Jurkat, Clone E6-1 (cell line): ENCODE measurements around the gene TMEM252.
A peak's percentile ranks its signal among the peaks of the same experiment; 100 is the strongest.

Experiments
- DNase-seq: peaks from one replicate; pipeline ENCODE4 v3.0.0-alpha.2; 2011; ENCODE audit warnings: low read depth, low spot score
- H3K4me3 ChIP-seq: 2 replicates; pipeline ENCODE4 v1.5.1; 2011; ENCODE audit warnings: mild to moderate bottlenecking, low read length, control low read depth, moderate library complexity

Gene TMEM252

GRCh38 chr9:68506551-68506950, 34.1 kb downstream of the TMEM252 start:
- no peak overlapping the region for H3K4me3 ChIP-seq
- DNase-seq = no peak

DNA sequence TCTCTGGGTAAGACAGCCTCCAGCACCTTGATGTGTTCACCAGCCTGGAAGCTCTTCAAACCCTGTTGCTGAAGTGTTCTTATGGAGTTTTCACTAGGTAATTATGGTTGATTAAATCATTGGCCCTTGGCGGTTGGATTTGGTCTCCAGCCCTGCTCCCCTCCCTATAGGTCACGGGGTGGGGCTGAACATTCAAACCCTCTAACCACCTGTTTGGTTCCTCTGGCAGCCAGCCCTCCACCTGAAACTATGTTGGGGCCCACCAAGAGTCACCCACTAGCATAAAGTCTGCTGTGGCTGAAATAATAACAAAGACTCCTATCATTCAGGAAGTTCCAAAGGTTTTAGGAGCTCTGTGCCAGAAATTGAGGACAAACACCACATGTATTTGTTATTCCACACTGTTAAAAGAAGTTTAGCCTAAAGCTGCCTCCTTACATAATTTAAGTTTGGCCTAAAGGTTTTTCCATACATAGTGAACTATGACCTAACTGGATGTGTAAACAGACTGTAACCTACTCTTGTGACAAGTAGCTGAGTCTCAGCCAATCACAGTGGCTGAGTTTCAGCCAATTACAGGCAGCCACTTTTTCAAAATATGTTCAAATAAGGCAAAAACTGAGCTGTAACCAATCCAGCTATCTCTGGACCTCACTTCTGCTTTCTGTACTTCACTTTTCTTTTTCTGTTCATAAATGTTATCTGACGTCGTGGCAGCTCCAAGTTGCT, 34.8 kb downstream of the TMEM252 start:
- DNase-seq = no peak
- no peak overlapping the region for H3K4me3 ChIP-seq

GRCh38 chr9:68502279-68502678, 38.4 kb downstream of the TMEM252 start:
- no peak overlapping the region for H3K4me3 ChIP-seq
- DNase-seq = no peak

DNA sequence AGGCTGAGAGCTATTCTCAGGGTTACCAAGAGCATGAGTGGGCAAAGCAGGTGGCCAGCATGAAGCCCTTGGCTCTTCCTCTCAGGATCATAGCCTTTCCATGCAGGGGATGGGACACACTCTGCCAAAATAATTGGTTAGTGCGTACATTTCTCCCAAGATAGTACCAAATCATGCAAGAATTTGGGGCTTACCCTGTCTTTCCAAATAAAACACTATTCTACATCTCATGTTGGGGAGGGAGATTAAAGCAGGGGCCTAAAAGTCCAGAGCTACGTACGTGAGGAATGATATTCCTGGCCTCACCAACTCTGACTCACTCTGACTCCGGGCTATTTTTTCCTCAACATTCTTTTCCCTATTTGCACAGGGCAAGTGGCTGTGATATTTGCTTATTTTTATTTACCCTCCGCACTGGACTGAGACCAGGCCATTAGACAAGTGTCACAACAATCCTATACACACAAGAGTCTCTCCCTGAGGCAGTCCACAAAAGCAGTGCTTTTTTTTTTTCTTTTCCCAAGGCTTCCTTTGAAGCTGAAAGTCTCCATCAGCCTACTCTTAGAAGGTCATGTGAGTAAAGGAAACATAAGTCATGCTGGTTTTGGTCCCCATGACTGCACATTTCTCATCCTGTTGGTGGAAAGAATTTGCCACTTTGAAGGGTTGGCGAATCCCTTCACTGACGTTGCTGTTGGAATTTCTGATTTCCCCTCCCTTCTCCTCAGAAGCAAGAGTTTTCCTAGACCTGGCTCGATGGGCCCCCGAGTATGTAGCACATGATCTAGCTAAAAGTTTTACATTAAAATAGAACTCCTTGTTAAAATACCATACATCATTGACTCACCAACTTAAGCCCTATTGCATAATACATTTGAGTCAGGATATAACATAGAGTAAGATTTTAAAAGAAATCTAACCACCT, 40.0 kb downstream of the TMEM252 start:
- no peak for DNase-seq
- no peak overlapping the region for H3K4me3 ChIP-seq

DNA sequence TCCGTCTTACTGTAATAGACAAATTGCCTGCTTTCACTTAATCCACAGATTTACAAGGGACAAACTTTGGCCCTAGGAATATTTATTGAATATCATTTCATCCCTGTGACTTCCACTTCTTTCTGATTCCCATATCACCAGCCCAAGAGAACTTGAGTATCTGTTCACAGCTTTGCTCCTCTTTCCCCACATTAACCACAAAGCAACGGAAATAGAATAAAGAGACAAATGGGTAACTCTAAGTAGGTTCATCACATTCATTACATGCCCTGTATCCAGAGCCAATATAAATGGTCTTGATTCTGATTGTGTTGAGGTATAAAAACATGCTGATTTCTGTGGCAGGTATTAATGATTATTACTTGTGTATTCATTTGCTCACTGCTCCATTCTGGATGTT, 41.9 kb downstream of the TMEM252 start:
- DNase-seq = peak; percentile 61

GRCh38 chr9:68497629-68498028, 43.1 kb downstream of the TMEM252 start:
- no peak overlapping the region for H3K4me3 ChIP-seq
- DNase-seq = no peak

More for the DNA sequence above, 41.9 kb downstream of the TMEM252 start:
- no peak overlapping the region for H3K4me3 ChIP-seq

DNA sequence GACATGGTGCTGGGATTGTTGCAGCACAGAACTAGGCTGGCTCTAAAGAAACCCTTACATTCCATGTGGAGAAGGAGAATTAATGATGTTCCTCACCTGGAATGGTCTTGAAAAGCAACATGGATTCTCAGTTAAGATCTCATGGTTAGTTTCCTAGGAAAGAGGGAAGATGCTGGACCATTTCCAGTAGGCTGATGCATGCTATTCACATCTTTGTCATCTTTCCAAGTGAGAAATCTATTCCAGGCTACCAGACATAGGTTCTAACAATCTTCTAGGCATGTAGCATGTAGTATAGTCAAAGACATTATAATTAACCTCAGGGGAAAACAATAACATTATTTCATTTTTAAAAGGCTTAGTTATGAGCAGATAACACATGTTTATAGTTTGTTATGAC, 44.3 kb downstream of the TMEM252 start:
- DNase-seq = no peak
- H3K4me3 ChIP-seq = no peak overlapping the region

DNA sequence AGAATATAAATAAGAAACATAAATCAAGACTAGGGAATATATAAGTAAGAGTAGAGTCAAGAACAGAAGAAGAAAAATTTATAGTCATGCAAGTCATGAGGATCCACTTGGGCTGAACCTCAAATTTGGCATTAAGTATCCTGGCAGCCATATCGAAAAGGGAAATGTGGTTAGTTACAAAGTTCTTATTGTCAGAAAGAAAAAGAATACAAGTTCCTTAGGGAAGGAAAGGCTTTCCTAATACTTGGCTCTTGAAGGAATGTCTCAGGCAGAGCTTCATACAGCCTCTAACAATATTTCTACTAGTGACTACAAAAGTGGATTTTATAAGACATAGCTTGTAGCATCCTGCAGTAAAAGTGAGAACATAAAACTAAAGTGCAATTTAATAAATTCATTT, 45.4 kb downstream of the TMEM252 start:
- no peak overlapping the region for H3K4me3 ChIP-seq

DNA sequence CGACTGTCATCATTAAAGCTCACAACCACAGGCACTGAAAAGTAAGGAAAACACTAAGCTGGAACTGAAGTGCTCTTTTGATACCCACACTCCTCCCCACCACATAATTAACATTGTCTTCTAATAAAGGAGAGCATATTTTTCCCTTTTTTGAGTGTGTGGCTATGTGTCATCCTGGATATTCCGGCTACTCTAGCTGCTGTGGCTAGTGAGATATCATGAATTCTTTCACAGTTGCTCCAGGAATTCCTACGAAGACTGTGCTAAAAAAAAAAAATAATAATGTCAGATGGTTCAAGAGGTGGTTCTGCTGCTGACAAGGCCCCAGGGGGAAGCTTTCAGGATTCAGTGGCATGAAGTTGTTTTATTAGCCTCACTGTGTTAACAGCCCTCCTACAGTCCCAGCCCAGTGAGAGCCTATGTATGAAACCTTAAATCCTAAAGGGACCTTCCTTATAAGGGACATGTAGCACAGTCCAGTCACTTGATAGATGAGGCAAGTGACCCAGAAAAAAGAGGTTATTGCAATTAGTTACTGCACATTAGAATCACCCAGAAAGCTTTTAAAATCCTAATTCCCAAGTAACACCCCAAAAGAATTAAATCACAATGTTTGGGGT, 46.6 kb downstream of the TMEM252 start:
- H3K4me3 ChIP-seq = no peak overlapping the region
- no peak for DNase-seq

More for the DNA sequence above, 45.4 kb downstream of the TMEM252 start:
- no peak for DNase-seq

DNA sequence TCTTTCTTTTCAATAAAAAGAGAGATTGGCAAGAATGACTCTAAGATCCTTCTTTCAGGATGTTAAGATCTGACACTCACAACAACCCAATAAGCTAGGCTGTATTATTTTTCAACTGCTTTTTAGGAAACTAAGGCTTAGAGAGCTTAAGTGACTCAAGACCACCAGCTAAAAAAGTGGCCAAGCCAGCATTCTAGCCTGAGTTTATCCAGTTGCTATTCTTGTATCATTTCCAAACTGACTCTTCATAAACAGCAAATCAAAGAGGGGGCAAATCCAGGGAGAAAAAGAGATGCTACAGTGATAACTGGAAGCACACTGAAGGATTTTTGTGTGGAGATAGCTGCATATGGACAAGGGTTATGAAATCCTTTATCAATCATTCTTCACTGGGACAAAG, 47.1 kb downstream of the TMEM252 start:
- no peak for DNase-seq
- H3K4me3 ChIP-seq = no peak overlapping the region

DNA sequence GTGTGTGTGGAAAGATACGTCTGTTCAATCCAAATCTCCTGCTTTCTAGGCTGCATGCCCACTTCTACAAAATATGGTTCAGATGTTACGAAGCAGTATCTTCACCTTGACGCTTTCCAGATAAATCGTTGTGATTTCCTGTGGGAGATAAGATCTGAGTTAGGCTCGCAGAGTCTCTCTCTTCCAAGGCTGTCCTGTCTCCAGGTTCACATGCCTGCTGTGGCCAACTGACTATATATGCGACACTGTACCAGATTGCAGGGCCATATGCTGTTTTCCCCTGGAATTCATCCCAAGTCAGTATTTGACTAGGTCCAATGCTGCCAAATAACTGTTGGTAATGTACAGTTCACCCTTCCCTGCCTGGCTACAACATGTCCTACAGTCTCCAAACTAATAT, 47.9 kb downstream of the TMEM252 start:
- H3K4me3 ChIP-seq = no peak overlapping the region
- no peak for DNase-seq

DNA sequence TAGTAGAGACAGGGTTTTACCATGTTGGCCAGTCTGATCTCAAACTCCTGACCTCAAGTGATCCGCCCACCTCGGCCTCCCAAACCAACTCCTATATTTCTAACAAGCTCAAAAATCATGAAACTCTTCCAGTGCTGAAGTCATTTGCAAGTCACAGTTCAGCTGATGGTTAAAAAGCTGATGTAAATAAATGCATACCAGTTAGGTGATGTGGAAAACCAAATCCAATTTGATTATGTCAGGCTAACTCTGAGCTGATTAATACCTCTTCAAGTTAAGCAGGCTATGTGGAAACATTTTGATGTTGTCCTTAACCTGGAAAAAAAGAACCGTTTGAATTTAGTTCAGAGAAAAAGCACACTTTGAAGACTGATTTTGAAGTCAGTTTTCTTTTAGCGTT, 51.0 kb downstream of the TMEM252 start:
- no peak for DNase-seq
- H3K4me3 ChIP-seq = no peak overlapping the region

DNA sequence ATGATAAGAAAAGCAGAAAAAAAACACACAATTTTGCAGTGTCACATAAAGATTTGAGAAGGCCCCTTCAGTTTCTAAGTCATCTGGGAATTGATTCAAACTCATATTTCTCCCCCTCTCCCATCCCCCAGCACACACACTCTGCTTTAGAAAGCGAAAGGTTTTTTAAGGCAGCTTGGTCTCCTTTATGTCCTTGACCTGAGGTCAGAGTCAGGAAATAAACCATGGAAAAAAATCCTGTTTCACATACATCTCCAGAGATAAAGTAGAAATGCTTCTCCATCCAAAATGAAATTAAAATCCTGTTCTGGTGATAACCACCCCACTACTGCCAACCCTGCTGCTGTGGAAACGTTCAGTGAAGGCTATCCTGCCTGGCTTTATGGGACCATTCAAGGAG, 52.6 kb downstream of the TMEM252 start:
- no peak for DNase-seq
- H3K4me3 ChIP-seq = no peak overlapping the region
